GM12873 (cell line): Measurements from ENCODE around the gene TMEM123.

Experiments used
- CTCF ChIP-seq: IDR thresholded peaks from 2 replicates; pipeline ENCODE4 v1.5.1; 2012; ENCODE audit warnings: low read depth, mild to moderate bottlenecking, moderate library complexity, low read length, control low read depth; ENCODE audit not compliant: insufficient read depth; ENCODE audit errors: missing control alignments

The TMEM123 gene

GRCh38 chr11:102387043-102387781, 65.4 kb downstream of the TMEM123 start:
- no peak for TF ChIP-seq CTCF

GRCh38 chr11:102386136-102386734, 66.3 kb downstream of the TMEM123 start:
- no peak for TF ChIP-seq CTCF

DNA sequence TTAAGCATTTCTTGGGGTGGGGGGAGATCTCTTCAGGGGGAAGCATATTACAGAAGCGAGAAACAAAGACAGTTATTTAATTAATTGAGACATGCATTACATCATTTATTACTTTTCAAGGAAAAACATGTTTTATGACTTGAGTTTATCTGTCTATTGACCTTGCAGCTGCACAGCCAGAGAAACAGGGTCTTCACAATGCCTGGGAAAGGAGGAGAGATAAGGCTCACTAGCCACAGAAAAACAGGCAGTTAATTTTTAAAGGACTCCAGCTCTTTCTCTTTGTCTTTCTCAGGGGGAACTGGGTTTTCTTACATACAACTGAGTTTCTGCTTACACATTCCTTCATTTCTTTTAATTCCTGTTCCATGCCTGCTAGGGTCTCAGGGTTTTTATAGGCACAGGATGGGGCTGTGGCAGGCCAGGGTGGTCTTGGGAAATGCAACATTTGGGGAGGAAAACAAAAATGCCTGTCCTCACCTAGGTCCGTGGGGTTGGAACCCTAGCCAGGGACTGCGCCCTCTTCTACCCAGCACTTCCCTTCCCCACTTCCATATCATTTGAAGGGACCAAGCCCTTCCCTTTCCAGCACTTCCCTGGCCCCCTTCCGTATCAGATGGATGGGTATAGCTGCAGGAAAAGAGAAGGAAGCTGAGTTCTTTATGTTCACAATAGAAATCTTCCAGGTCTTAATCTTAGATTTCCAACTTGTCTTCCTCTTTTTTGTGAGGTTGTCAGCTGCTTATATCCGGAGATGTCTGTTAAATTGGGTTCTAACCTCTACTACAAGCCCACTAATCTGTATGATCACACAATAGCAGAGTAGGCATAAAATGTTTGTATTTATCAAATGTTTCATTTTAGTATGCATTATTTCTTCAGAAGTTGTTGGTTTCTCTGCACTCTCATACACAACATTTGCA, 67.2 kb downstream of the TMEM123 start:
- no peak for TF ChIP-seq CTCF

DNA sequence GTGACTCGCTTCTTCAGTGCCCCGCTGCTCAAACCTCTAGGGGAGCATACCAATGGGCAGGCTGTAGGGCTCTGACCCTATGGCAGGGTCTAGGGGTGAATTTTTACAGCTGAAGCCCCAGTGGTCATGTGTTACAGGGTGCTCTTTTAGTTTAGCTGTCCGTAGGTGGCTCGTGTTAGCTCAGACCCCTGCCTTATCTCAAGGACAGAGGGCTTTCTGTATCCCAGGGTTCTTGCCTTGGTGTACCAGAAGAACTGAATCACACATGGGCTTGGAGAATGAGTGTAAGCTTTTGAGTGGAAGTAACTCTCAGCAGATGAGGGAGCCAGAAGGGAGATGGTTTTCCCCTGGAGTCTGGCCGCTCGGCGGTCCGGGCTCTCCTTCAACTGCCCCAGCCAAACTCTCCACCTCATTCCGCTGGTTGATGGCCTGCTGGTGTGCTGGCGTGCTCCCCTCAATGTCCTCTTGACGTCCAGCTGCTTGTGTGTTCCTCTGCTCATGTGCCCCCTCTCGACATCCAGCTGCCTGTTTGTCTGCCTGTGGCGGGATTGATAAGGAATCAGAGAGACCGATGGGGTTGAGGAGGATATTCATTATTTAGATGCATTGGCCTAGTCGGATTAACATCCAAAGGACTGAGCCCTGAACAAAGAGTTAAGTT, 68.0 kb downstream of the TMEM123 start:
- no peak for TF ChIP-seq CTCF

DNA sequence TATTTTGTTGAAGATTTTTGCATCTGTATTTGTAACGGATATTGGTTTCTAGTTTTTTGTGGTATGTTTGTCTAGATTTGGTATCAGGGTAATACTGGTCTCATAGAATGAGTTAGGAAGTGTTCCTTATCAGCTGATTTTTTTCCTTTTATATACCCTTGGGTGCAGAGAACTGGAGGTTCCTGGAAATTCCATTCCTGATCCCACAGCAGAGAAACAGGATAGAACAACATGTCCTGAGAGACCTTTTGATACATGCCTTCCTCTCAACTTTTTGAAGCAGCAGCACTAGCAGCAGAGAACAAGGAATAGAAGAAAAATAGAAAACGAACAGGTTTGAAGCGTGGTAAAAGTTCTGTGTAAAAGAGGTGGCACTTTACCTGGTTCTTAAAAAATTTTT, 68.7 kb downstream of the TMEM123 start:
- no peak for TF ChIP-seq CTCF

DNA sequence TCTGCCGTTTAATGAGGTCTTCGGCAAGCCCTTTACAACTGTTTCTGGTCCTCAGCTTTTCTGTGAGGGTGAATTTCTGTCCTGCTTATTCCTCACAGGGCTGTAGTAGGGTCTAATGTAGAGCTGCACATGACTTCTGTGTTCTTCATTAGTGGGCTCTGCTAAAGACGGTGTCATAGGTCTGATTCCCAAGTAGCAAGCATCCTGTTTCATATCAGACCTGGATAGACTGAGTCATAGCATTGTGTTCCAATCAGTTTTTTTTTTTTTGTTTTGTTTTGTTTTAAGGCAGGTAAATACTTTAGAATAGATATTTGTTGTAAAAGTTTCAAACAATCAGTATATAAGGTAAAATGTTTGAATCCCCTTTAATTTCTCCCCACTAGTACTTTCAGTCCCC, 70.2 kb downstream of the TMEM123 start:
- no peak for TF ChIP-seq CTCF

DNA sequence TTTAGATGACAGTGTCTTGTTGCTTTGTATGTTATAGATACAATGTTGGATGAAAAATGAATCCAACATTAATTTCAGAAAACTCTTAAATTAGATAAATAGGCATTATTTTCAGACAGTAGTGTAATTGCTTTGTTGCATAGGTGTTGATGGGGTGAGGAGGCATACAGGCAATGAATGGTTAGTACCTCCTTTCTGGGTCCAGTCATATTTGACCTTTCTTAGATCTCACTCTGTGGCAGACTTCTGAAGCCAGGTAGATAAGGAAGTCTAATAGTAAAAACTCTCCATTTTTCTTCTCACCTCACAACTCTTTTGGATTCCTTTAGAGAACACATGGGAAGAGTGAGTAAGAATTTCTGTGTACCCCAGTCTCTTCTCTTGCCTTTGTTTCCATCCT, 73.7 kb downstream of the TMEM123 start:
- no peak for TF ChIP-seq CTCF
